ENCODE data around the gene GAS6. TPM values are rescaled to one million over a fixed set of nuclear protein-coding genes. Genes with fewer than 3 reads are reported as not detected.

GAS6 gene
- total and polyA plus RNA-seq, 2 donors (not counting 3 experiments of a cell fraction or from before 2014, with no cell fraction given) = 69.2 to 109 TPM

- H4K20me1 ChIP-seq (replicated peaks; ENCODE audit: control insufficient read depth, extremely low read depth, insufficient read depth, low read length) = no peaks in the 10 kb centered on the region
- no peaks in the 10 kb centered on the region for H3K27me3 ChIP-seq (ENCODE audit: control insufficient read depth in 2 of 2, insufficient read depth in 2 of 2, low read length in 2 of 2)
- H2AFZ ChIP-seq (ENCODE audit: low read depth, low read length) = no peak overlapping the region
- no peak overlapping the region for H3K4me3 ChIP-seq (replicated peaks in 1 of 3; ENCODE audit: insufficient read depth in 1 of 3, low read depth in 1 of 3, low read length in 3 of 3)
- dilution Hi-C loops (cut with MboI; ENCODE audit: extremely low pct_ligation_motif_present, low sequenced_read_pairs) = no loop called here
- no peaks in the 10 kb centered on the region for H3K9me1 ChIP-seq (replicated peaks; ENCODE audit: control insufficient read depth, extremely low read depth, insufficient read depth, low read length)
- H3K4me1 ChIP-seq (ENCODE audit: control insufficient read depth, extremely low read depth, insufficient read depth, low read length) = no peaks in the 10 kb centered on the region
- CTCF ChIA-PET = no interaction called here
- no peak overlapping the region for H3K27ac ChIP-seq (ENCODE audit: insufficient read depth, low read depth, low read length)
- no TSS peak for BruUV-seq (replicated peaks)
- H3K79me2 ChIP-seq (ENCODE audit: control insufficient read depth, insufficient read depth, low read length) = no peaks in the 10 kb centered on the region
- H3K9me3 ChIP-seq (replicated peaks; ENCODE audit: control insufficient read depth, insufficient read depth, low read length) = no peaks in the 10 kb centered on the region
- intact Hi-C loops (cut with micrococcal nuclease) = no loop called here
- TF ChIP-seq MAX (IDR thresholded peaks at IDR 0.05; ENCODE audit: insufficient read depth, insufficient read length) (no peak), EZH2 (IDR thresholded peaks at IDR 0.05; ENCODE audit: borderline replicate concordance, low read depth, low read length, severe bottlenecking) (no peak), FOS (IDR thresholded peaks at IDR 0.05; ENCODE audit: borderline replicate concordance, insufficient read depth, low read length) (no peak), CTCF (IDR thresholded peaks at IDR 0.05; ENCODE audit: extremely low read depth in 1 of 2, insufficient read depth in 1 of 2, low read depth in 1 of 2, low read length in 2 of 2) (no peak), POLR2A (IDR thresholded peaks at IDR 0.05; ENCODE audit: low read depth, low read length) (no peak)
- peaks cover 0 to 51% of the 10 kb centered on the region in 2 experiments for H3K36me3 ChIP-seq (ENCODE audit: control insufficient read depth in 2 of 2, extremely low read depth in 1 of 2, insufficient read depth in 2 of 2, low read length in 2 of 2)
- no peak overlapping the region for H3K9ac ChIP-seq (replicated peaks; ENCODE audit: extremely low read depth, insufficient read depth, low read length)
- POLR2A ChIA-PET = no interaction called here
- FAIRE-seq = no peak
- H3K4me2 ChIP-seq (ENCODE audit: insufficient read depth, low read length) = no peak overlapping the region
- no peak for DNase-seq (ENCODE audit: low read depth, low spot score)
Measured at GRCh38 chr13:113794764-113795173, 69.1 kb downstream of the GAS6 start.

GRCh38 chr13:113794086-113794485, 69.8 kb downstream of the GAS6 start:
- no peak overlapping the region for H3K27ac ChIP-seq (ENCODE audit: insufficient read depth, low read depth, low read length)
- no peak overlapping the region for H3K9ac ChIP-seq (replicated peaks; ENCODE audit: extremely low read depth, insufficient read depth, low read length)
- no peak for TF ChIP-seq MYC (IDR thresholded peaks at IDR 0.05; ENCODE audit: low read depth, low read length)
- TF ChIP-seq EZH2 (IDR thresholded peaks at IDR 0.05; ENCODE audit: borderline replicate concordance, low read depth, low read length, severe bottlenecking) = no peak
- no peak for TF ChIP-seq POLR2AphosphoS5 (IDR thresholded peaks at IDR 0.05; ENCODE audit: insufficient read depth, low read depth, low read length)
- TF ChIP-seq CTCF (IDR thresholded peaks at IDR 0.05; ENCODE audit: extremely low read depth in 1 of 2, insufficient read depth in 1 of 2, low read depth in 1 of 2, low read length in 2 of 2) = no peak
- TF ChIP-seq FOS (IDR thresholded peaks at IDR 0.05; ENCODE audit: borderline replicate concordance, insufficient read depth, low read length) = no peak
- TF ChIP-seq JUN (IDR thresholded peaks at IDR 0.05; ENCODE audit: borderline replicate concordance, insufficient read depth, insufficient read length, low read depth) = no peak
- no peaks in the 10 kb centered on the region for H3K4me1 ChIP-seq (ENCODE audit: control insufficient read depth, extremely low read depth, insufficient read depth, low read length)
- no peaks in the 10 kb centered on the region for H3K79me2 ChIP-seq (ENCODE audit: control insufficient read depth, insufficient read depth, low read length)
- peaks cover 0 to 49% of the 10 kb centered on the region in 2 experiments for H3K36me3 ChIP-seq (ENCODE audit: control insufficient read depth in 2 of 2, extremely low read depth in 1 of 2, insufficient read depth in 2 of 2, low read length in 2 of 2)
- H3K9me1 ChIP-seq (replicated peaks; ENCODE audit: control insufficient read depth, extremely low read depth, insufficient read depth, low read length) = no peaks in the 10 kb centered on the region
- no TSS peak for BruUV-seq (replicated peaks)
- H3K4me3 ChIP-seq (replicated peaks in 1 of 3; ENCODE audit: insufficient read depth in 1 of 3, low read depth in 1 of 3, low read length in 3 of 3) = no peak overlapping the region
- POLR2A ChIA-PET = no interaction called here
- no peak for FAIRE-seq
- dilution Hi-C loops (cut with MboI; ENCODE audit: extremely low pct_ligation_motif_present, low sequenced_read_pairs) = no loop called here
- no peaks in the 10 kb centered on the region for H3K27me3 ChIP-seq (ENCODE audit: control insufficient read depth in 2 of 2, insufficient read depth in 2 of 2, low read length in 2 of 2)
- no peak overlapping the region for H2AFZ ChIP-seq (ENCODE audit: low read depth, low read length)
- no peak overlapping the region for H3K4me2 ChIP-seq (ENCODE audit: insufficient read depth, low read length)
- CTCF ChIA-PET = interaction anchor here (0.9 kb wide), 1 partner anchor 12 kb away, joined by 3 read pairs; no protein-coding TSS in a partner anchor
- no peak for DNase-seq (ENCODE audit: low read depth, low spot score)
- no peaks in the 10 kb centered on the region for H3K9me3 ChIP-seq (replicated peaks; ENCODE audit: control insufficient read depth, insufficient read depth, low read length)
- intact Hi-C loops (cut with micrococcal nuclease) = no loop called here
- H4K20me1 ChIP-seq (replicated peaks; ENCODE audit: control insufficient read depth, extremely low read depth, insufficient read depth, low read length) = no peaks in the 10 kb centered on the region

All from endothelial cell of umbilical vein (primary cell).